ENCODE data around the gene KRT80.
A peak's percentile ranks its signal among the peaks of the same experiment; 100 is the strongest.

The KRT80 gene

DNA sequence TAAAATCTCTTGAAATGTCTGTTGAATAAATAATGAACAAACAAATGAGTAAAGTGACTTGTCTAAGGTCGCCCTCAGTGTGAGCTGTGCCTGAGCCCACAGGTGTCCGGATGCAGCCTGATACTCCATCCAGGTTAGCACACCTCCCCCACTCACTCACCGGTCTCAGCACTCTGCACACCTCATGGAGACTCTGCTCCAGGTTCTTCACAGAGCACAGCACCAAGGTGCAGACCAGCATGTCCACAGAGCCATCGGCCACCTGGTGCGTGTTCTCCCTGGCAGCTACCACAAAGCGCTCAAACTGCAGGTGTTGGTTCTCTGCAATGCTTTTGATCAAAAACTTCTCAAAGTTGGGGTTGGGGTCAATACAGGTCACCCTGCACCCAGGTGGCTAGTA is 37.1 kb upstream of the KRT80 start:
- no peak for DNase-seq

- DNase-seq: no peak
Observed at GRCh38 chr12:52228366-52228765, 36.6 kb upstream of the KRT80 start.

DNA sequence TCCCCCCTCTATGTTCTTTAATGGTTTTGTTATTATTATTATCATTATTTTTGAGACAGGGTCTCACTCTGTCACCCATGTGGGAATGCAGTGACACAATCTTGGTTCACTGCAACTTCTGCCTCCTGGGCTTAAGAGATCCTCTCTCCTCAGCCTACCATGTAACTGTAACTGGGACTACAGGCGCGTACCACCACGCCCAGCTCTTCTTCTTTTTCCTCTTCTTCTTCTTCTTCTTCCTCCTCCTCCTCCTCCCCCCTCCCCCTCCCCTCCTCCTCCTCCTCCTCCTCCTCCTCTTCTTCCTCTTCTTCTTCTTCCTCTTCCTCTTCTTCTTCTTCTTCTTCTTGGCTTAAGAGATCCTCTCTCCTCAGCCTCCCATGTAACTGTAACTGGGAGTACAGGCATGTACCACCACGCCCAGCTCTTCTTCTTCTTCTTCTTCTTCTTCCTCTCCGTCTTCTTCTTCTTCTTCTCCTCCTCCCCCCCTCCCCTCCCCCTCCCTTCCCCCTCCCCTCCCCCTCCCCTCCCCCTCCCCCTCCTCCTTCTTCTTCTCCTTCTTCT is 35.9 kb upstream of the KRT80 start:
- DNase-seq: no peak

- DNase-seq: no peak
Observed at GRCh38 chr12:52226446-52226845, 34.6 kb upstream of the KRT80 start.

- no peak for DNase-seq
Observed at GRCh38 chr12:52225752-52226151, 33.9 kb upstream of the KRT80 start.

GRCh38 chr12:52224151-52224550 is 32.3 kb upstream of the KRT80 start:
- DNase-seq: no peak

DNA sequence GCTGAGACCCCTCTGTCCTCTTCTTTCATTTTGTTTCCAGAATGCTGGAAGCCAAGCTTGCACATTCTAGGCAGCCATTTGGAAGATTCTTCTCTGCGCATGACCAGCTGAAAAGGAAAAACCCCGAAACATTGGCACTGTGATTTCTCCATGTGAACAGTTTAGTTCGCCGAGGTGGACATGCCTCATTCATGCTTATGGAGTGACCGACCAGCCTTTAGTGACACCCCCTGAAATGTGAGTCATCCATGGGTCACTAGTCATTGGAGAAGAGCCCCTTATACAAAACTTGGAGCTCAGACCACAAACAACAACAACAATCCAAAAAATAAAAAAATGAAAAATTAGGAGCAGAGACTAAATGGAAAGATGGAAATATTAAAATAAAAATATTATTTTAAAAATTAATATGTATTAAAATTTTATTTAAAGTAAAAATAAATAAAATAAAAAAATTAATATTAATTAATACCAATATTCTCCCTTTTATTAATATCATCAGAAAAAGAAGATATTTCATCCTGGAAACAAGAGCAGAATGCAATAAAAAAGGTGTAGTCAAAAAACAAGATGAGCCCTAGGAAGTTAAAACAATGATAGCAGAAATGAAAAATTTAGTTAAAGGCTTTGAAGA is 31.7 kb upstream of the KRT80 start:
- DNase-seq: no peak

DNA sequence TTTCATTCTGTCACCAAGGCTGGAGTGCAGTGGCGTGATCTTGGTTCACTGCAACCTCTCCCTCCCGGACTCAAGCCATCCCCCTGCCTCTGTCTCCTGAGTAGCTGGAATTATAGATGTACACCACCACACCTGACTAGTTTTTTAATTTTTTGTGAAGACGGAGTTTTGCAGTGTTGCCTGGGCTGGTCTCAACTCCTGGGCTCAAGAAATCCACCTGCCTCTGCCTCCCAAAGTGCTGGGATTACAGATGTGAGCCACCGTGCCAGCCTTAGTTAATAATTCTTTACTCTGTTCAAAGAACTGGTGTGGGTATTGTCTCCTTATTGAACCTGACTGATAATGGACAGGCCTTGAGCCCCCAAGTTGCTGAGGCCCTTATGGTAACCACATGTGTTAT is 30.9 kb upstream of the KRT80 start:
- no peak for DNase-seq

DNA sequence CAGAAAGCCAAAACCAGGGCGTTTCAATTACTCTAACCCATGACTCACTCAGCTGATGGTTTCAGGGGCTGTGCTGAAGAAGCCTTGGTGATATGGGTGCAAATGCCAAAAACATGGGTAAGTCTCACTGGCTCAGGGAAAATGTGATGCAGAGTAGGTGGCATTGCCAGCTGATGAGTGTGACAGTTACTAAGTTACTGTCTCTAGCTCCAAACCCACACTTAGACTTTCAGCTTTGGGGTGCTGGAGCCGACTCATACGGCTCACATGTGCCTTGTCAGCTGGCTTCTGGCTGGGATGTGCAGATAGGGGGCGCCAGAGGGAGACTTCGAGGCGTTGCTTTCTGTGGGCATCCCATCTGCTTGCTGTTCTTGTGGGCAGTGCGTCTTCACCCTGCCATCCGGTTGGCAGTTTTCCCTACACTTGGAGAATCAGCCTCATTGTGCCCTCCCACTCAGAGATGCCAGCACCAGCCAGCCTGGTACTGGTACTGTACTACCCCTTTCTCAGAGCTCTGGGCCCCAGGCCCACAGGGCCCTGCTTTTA is 30.2 kb upstream of the KRT80 start:
- peak in 3 of 5 experiments; percentile 27 to 66 (median 65) for DNase-seq

DNA sequence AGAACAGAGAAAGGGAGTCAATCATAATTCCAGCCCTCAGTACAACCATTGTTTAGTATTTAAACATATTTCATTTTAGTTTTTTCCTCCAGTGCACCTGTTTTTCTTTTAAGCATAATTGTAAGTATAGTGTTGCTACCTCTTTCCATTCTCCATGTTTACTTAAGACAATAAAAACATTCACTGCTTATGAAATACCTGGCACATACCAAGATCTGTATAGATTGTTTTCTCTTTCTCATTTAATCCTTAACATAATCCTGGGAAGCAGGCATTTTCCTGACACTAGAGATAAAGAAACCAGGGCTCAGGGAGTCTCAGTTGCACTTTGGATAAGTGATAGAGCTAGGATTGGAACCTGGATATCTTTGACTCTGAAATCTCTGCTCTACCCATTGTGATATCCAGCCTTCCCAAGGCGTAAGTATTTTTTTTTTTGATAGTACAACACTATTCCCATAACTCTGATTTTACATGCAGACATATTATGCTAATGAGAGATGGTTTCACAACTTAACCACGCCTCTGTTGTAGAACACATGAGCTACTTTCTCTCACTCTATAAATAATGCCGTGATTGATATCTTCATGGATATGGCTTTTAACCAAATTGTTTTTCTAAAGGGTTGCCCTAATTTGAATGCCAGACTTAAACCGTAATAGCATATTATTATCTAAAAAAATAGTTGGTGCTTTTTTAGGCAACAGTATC is 29.4 kb upstream of the KRT80 start:
- DNase-seq: no peak

DNA sequence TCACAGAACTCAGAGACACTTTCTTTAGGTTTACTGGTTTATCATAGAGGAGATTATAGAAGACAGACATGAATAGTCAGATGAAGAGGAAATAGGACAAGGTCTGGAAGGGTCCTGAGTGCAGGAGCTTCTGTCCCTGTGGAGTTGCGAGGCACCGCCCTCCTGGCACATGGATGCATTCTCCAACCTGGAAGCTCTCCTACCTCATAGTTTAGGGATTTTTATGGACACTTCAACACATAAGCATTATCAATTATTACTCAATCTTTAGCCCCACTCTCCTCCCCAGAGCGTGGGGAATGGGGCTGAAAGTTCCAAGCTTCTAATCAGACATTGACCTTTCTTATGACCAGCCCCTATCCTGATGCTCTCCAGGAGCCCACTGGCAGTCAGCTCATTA is 28.7 kb upstream of the KRT80 start:
- no peak for DNase-seq

- no peak for DNase-seq
Observed at GRCh38 chr12:52218001-52218400, 26.2 kb upstream of the KRT80 start.

GRCh38 chr12:52217223-52217622 is 25.4 kb upstream of the KRT80 start:
- no peak for DNase-seq

- no peak for DNase-seq
Observed at GRCh38 chr12:52216807-52217206, 25.0 kb upstream of the KRT80 start.

DNA sequence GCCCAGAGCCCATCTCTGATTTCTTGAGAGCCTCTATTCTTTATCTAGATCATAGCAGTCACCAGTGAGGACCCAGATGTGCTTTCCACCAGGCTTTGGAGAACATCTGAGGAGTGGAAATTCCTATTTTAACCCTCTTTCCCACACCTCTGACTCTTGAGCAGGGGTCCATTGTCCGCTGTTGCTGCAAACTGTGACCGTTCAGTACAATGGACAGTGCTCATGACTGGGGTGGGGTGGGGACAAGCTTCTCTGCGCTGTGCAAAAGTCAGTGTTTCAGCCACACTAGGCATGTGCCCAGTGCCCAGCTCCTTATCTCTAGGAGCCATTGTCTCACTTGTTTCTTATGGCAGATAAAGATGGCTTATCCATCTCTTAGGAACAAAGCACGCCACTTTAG is 24.3 kb upstream of the KRT80 start:
- no peak for DNase-seq

DNA sequence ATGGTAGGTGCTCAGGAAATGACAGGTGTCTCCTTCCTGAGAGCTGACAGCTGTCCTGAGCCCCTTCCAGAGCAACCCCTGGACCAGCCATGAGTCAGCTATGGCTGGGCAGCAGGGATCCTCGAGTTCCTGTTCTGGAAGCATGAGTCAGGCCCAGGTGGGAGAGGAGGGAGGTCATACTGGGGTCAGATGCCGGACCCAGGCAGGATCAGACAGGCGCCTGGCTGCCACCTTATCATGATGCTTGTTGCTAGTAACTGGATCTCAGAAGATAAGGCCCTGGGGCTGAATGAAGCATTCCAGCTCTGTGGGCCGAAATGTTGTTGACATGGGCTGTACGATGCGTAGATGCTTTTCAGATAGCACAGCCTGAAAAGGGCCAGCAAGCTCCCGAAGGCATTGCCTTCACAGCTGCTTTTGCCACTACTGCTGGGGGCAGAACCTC is 23.8 kb upstream of the KRT80 start:
- no peak for DNase-seq

DNA sequence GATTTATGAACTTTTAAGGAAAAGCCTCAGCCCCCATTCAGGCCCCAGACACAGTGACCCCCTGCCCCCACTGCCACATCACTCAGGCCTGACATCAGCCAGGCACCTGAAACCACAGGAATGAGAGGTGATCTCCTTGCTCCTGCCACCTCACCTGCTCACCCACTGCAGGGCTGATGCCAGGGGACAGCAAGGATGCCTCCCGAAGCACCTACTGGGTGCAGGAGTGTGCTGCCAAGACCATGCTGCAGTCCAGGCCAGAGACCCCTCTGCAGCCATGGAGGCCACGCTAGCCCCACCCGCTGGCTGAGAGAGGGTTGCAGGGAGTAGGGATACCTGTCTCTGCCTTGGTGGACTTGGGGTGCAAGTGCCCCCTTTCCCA is 22.6 kb upstream of the KRT80 start:
- no peak for DNase-seq

- DNase-seq: peak in 3 of 5 experiments; percentile 28 to 38 (median 31)
Observed at GRCh38 chr12:52213564-52214420, 22.0 kb upstream of the KRT80 start.

GRCh38 chr12:52212701-52213563 is 21.1 kb upstream of the KRT80 start:
- DNase-seq: no peak

DNA sequence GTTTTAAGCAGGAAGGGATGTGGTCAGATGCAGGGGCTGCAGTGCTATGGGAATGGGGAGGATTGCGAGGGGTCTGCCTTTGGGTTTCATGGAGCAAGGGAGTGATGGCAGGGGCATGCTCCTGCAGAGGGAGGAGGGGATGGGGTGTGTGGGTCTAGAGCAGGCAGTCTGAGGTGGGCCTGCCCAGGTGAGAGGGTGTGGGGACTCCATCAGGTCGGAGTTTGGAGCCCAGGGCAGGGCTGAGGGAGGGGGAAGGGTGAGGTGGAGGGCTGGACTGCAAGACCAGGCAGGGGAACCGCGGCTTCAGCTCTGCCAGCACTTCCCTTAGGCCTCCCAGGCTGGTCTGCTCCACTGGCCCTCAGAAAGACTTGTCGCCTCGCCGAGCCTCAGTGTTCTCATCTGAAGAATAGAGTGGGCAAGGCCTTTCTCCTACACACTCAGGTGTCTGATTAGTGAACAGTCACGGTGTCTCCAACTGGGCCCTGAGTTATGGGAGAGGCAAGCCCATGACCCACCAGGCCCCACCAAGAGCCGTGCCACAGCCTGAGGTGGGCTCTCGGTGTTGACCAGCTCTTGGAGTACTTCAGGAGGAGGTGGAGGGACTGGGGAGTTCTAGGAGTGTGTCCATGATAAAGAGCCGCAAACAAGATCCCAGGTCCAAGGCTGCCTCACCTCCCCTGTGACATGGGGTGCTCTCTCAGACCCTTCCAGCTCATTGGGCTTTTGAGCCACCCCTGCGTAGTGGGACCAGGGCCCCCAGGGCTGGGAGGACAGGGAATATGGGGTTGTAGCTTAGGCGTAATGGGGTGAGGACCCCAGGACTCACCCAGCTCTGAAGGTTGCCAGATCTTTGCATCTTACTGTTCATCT is 20.1 kb upstream of the KRT80 start:
- DNase-seq: no peak

Measured in T-helper 2 cell (primary cell).